Measurements from ENCODE around the gene MICU1. TPM values are rescaled to one million over a fixed set of nuclear protein-coding genes. Genes with fewer than 3 reads are reported as not detected.
A peak's percentile ranks its signal among the peaks of the same experiment; 100 is the strongest.

Gene MICU1
- total and polyA plus RNA-seq, 2 of the 13 experiments (the other 11 are each of a cell fraction or from before 2014, with no cell fraction given), result 32.5 to 56.1 TPM

- TF ChIP-seq, protein P1, sequence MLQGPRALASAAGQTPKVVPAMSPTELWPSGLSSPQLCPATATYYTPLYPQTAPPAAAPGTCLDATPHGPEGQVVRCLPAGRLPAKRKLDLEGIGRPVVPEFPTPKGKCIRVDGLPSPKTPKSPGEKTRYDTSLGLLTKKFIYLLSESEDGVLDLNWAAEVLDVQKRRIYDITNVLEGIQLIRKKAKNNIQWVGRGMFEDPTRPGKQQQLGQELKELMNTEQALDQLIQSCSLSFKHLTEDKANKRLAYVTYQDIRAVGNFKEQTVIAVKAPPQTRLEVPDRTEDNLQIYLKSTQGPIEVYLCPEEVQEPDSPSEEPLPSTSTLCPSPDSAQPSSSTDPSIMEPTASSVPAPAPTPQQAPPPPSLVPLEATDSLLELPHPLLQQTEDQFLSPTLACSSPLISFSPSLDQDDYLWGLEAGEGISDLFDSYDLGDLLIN (CRISPR knock-in tag; IDR thresholded peaks at IDR 0.05; ENCODE audit: borderline replicate concordance), result no peak
- peak; percentile 69; the same call in 1 of the 2 replicates for TF ChIP-seq ZNF124 (CRISPR knock-in tag; IDR thresholded peaks at IDR 0.05)
- TF ChIP-seq MYPOP (CRISPR knock-in tag; IDR thresholded peaks at IDR 0.05), result peak; percentile 43; the same call in 1 of the 2 replicates
- TF ChIP-seq, protein P2, sequence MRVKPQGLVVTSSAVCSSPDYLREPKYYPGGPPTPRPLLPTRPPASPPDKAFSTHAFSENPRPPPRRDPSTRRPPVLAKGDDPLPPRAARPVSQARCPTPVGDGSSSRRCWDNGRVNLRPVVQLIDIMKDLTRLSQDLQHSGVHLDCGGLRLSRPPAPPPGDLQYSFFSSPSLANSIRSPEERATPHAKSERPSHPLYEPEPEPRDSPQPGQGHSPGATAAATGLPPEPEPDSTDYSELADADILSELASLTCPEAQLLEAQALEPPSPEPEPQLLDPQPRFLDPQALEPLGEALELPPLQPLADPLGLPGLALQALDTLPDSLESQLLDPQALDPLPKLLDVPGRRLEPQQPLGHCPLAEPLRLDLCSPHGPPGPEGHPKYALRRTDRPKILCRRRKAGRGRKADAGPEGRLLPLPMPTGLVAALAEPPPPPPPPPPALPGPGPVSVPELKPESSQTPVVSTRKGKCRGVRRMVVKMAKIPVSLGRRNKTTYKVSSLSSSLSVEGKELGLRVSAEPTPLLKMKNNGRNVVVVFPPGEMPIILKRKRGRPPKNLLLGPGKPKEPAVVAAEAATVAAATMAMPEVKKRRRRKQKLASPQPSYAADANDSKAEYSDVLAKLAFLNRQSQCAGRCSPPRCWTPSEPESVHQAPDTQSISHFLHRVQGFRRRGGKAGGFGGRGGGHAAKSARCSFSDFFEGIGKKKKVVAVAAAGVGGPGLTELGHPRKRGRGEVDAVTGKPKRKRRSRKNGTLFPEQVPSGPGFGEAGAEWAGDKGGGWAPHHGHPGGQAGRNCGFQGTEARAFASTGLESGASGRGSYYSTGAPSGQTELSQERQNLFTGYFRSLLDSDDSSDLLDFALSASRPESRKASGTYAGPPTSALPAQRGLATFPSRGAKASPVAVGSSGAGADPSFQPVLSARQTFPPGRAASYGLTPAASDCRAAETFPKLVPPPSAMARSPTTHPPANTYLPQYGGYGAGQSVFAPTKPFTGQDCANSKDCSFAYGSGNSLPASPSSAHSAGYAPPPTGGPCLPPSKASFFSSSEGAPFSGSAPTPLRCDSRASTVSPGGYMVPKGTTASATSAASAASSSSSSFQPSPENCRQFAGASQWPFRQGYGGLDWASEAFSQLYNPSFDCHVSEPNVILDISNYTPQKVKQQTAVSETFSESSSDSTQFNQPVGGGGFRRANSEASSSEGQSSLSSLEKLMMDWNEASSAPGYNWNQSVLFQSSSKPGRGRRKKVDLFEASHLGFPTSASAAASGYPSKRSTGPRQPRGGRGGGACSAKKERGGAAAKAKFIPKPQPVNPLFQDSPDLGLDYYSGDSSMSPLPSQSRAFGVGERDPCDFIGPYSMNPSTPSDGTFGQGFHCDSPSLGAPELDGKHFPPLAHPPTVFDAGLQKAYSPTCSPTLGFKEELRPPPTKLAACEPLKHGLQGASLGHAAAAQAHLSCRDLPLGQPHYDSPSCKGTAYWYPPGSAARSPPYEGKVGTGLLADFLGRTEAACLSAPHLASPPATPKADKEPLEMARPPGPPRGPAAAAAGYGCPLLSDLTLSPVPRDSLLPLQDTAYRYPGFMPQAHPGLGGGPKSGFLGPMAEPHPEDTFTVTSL (CRISPR knock-in tag; IDR thresholded peaks at IDR 0.05; ENCODE audit: borderline replicate concordance), result 0 out of 2 replicates have a peak, but pooled peaks have one; percentile 30
- TF ChIP-seq PREB (CRISPR knock-in tag; IDR thresholded peaks at IDR 0.05), result no peak
- peak; percentile 50; the same call in 1 of the 2 replicates for TF ChIP-seq DPF2 (CRISPR knock-in tag; IDR thresholded peaks at IDR 0.05; ENCODE audit: borderline replicate concordance, low read depth)
- TF ChIP-seq ZMAT3 (CRISPR knock-in tag; conservative IDR thresholded peaks at IDR 0.05), result peak; percentile 78; the same call in 1 of the 2 replicates
- no peak for TF ChIP-seq ZFAT (CRISPR knock-in tag; conservative IDR thresholded peaks at IDR 0.05)
- TF ChIP-seq, protein P3, sequence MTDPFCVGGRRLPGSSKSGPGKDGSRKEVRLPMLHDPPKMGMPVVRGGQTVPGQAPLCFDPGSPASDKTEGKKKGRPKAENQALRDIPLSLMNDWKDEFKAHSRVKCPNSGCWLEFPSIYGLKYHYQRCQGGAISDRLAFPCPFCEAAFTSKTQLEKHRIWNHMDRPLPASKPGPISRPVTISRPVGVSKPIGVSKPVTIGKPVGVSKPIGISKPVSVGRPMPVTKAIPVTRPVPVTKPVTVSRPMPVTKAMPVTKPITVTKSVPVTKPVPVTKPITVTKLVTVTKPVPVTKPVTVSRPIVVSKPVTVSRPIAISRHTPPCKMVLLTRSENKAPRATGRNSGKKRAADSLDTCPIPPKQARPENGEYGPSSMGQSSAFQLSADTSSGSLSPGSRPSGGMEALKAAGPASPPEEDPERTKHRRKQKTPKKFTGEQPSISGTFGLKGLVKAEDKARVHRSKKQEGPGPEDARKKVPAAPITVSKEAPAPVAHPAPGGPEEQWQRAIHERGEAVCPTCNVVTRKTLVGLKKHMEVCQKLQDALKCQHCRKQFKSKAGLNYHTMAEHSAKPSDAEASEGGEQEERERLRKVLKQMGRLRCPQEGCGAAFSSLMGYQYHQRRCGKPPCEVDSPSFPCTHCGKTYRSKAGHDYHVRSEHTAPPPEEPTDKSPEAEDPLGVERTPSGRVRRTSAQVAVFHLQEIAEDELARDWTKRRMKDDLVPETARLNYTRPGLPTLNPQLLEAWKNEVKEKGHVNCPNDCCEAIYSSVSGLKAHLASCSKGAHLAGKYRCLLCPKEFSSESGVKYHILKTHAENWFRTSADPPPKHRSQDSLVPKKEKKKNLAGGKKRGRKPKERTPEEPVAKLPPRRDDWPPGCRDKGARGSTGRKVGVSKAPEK (CRISPR knock-in tag; IDR thresholded peaks at IDR 0.05; ENCODE audit: borderline replicate concordance), result no peak
- no peak for TF ChIP-seq CENPX (CRISPR knock-in tag; IDR thresholded peaks at IDR 0.05)
- TF ChIP-seq HNF4G (IDR thresholded peaks at IDR 0.05; ENCODE audit: borderline replicate concordance, low read depth, low read length), result peak; percentile 94
- TF ChIP-seq HNF4G (CRISPR knock-in tag; IDR thresholded peaks at IDR 0.05; ENCODE audit: borderline replicate concordance, low read depth), result peak; percentile 67; the same call in 1 of the 2 replicates
- no peak for TF ChIP-seq ZNF335 (CRISPR knock-in tag; IDR thresholded peaks at IDR 0.05)
- no peak for TF ChIP-seq ZNF652 (CRISPR knock-in tag; IDR thresholded peaks at IDR 0.05; ENCODE audit: borderline replicate concordance, low read depth)
- peak; percentile 25 for TF ChIP-seq SRSF1 (optimal IDR thresholded peaks at IDR 0.05; ENCODE audit: low read depth, low read length)
- peak; percentile 49; the same call in 1 of the 2 replicates for TF ChIP-seq ZSCAN12 (CRISPR knock-in tag; IDR thresholded peaks at IDR 0.05)
Observed at GRCh38 chr10:72319416-72320254, 306.2 kb downstream of the MICU1 start (continued).

Data from HepG2 (cell line).